ENCODE data around the gene RABEPK.
A peak's percentile ranks its signal among the peaks of the same experiment; 100 is the strongest.
"Not testable (repeated sequence)": the region's sequence is repeated elsewhere in the genome, so short reads cannot be mapped to it uniquely, and the experiment has no call there.

The RABEPK gene

GRCh38 chr9:125202846-125203618 is 2.7 kb downstream of the RABEPK start:
- DNase-seq: peak; percentile 11

DNA sequence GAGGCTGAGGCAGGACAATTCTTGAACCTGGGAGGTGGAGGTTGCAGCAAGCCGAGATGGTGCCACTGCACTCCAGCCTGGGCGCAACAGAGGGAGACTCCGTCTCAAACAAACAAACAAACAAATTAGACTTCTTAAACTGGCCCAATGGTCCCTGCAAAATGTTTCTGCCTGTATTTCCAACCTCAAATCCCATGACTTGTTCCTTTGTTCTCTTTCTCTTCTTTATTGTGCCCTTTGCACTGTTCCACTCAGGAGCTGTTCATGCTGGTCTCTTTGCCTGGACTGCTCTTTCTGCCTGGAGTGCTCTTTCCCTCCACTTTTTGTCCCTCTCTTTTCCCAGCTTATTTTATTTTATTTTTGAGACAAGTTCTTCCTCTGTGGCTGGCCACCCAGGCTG is 4.1 kb downstream of the RABEPK start:
- no peak for DNase-seq

DNA sequence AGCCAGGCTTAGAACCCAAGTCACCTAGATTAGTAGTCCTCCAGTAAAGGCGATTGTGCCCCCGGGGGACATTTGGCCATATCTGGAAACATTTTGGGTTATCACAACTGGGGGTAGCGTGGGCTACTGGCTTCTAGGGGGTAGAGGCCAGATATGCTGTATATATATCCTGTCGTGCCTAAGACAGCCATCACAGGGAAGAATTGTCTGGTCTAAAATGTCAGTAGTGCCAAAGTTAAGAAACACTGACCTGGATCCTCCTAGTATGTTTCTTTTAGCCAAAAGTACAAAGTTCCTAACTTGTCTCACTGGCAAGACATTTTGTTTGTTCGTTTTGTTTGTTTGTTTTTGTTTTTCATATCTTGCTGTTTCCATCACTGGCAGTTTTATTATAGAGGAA is 13.8 kb downstream of the RABEPK start:
- no peak for DNase-seq

- no peak for DNase-seq
These were observed 18.3 kb downstream of the RABEPK start for GRCh38 chr9:125218621-125219020.

- not testable (repeated sequence) for DNase-seq
These were observed 24.5 kb downstream of the RABEPK start for GRCh38 chr9:125224858-125225257.

GRCh38 chr9:125227761-125228160 is 27.4 kb downstream of the RABEPK start:
- DNase-seq: no peak

- peak; percentile 97 for DNase-seq
These were observed 33.3 kb downstream of the RABEPK start for GRCh38 chr9:125233678-125234077.

DNA sequence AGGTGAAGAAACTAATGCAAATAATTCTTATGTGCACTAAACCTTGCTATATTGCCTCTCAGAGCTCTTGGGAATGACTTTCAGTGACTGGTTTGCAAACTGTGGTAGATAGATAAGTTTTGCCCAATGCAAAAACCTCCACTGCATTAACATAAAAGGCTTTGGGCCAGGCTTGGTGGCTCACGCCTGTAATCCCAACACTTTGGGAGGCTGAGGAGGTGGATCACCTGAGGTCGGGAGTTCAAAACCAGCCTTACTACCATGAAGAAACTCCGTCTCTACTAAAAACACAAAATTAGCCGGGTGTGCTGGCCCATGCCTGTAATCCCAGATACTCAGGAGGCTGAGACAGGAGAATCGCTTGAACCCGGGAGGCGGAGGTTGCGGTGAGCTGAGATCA is 33.8 kb downstream of the RABEPK start:
- DNase-seq: not testable (repeated sequence)

GRCh38 chr9:125235804-125236519 is 35.6 kb downstream of the RABEPK start:
- no peak for DNase-seq

- DNase-seq: not testable (repeated sequence)
These were observed 36.3 kb downstream of the RABEPK start for GRCh38 chr9:125236520-125237159.

DNA sequence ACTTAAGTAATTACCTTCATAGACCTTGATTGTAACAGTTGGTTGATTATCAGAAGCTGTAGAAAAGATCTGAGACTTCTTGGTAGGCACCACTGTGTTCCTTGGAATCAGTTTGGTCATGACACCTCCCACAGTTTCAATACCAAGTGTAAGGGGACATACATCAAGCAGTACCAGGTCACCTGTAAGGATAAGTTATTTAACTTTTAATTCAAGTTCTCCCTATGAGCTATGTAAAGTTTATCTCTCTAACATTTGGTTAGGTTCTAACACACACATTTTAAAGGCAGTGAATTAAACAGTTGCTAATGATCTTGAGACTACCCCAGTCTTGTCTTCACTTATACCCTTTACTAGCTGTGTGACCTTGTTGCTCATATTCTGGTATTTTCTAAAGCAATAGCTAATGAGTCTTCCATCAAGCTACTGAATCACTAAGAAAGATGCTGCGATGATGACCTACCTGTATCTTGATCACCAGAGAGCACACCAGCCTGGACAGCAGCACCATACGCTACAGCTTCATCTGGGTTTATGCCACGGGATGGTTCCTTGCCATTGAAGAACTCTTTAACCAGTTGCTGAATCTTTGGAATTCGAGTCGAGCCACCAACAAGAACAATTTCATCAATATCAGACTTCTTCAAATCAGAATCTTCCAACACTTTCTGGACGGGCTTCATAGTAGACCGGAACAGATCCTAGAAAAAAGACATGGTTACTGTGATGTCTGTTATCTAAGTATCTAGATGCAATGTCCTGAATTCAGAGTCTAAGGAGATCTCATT is 38.0 kb downstream of the RABEPK start:
- DNase-seq: no peak

DNA sequence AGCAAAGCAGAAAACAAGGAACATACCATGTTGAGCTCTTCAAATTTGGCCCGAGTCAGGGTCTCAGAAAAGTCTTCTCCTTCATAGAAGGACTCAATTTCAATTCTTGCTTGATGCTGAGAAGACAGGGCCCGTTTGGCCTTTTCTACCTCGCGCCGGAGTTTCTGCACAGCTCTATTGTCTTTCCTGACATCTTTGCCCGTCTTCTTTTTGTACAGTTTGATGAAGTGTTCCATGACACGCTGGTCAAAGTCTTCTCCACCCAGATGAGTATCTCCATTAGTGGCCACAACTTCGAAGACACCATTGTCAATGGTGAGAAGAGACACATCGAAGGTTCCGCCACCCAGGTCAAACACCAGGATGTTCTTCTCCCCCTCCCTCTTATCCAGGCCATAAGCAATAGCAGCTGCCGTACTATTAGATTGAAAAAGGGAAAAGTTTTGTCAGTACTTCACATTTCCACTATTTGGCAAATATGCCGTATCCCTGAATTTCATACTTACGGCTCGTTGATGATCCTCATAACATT is 38.6 kb downstream of the RABEPK start:
- DNase-seq: no peak

GRCh38 chr9:125239631-125240597 is 39.6 kb downstream of the RABEPK start:
- DNase-seq: no peak

DNA sequence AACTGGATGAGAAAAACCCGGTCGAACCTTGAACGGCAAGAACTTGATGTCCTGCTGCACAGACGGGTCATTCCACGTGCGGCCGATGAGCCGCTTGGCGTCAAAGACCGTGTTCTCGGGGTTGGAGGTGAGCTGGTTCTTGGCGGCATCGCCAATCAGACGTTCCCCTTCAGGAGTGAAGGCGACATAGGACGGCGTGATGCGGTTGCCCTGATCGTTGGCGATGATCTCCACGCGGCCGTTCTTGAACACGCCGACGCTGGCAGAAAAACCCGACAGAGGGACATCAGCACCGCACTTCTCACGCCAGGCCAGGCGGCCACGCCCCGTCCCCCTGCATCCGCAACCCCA is 40.3 kb downstream of the RABEPK start:
- DNase-seq: peak; percentile 34

GRCh38 chr9:125241000-125241862 is 40.9 kb downstream of the RABEPK start, which contains the start of gene HSPA5:
Gene HSPA5, minus strand, starts transcription at chr9:125241343. Its CDS starts 217 bp downstream, at chr9:125241126.
- DNase-seq: peak; percentile 100

- DNase-seq: no peak
These were observed 41.8 kb downstream of the RABEPK start for GRCh38 chr9:125241863-125242739.

- DNase-seq: no peak
These were observed 43.5 kb downstream of the RABEPK start for GRCh38 chr9:125243792-125244260.

DNA sequence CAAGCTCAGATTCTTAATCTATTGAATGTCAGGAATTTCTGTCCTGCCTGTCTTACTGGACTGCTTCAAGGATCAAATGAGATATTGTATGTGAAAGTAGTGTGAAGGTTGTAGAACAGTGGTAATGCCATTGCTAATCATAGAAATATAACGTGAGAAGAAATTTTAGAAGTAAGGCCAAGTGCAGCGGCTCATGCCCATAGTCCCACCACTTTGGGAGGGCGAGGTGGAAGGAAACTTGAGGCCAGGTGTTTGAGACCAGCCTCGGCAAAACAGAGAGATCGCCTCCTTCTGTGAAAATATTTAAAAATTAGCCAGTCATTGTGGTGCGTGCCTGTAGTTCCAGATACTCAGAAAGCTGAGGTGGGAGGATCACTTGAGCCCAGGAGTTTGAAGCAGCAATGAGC is 45.9 kb downstream of the RABEPK start:
- DNase-seq: no peak

- no peak for DNase-seq
These were observed 53.9 kb downstream of the RABEPK start for GRCh38 chr9:125254231-125254630.
